Measurements from ENCODE around the gene IFT27. TPM values are rescaled to one million over a fixed set of nuclear protein-coding genes. Genes with fewer than 3 reads are reported as not detected.

IFT27 gene
- total RNA-seq, 2 experiments from 2014 or later: 30.3 to 33.7 TPM

DNA sequence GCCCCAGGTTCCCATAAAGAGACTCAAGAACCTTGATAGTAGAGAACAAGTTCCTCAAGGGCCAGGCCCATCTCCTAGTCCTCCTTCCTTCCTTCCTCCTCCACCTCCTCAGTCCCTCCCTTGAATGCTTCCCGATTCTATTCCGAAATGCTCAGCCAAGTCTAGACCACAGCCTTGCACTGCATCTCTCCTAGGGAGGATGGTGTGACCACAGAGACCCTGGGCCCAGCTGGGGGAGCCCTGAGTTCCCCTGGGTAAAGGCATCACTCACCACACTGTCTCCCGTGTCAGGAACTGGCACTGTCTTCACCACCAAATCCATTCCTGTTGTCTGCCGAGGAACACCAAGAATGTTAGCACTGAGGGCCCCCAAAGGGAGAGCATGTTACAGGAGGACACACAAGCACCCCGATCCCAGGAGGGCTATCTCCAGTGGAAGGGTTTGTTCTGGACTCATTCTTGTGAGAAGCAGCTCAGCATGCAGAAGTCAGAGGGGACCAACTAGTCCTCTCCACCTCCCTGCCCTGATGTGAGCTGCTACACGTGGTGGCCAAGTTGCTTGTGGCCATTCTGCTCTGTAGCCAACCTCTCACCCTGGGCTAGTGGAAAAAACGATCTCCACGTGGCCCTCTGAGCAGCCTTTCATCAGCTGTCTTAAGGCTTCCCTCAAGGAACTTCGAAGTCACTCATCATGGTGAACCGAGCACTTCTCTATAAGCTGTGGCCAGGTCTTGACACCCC lies 8.7 kb downstream of the IFT27 start:
- CTCF ChIA-PET: interaction anchor here (3.9 kb wide), 1 partner anchor 10 kb away, joined by 20 read pairs; no protein-coding TSS in a partner anchor
- ATAC-seq (no peak), DNase-seq (no peak)
- peaks cover 5% of the 10 kb centered on the region for H3K4me1 Mint-ChIP-seq
- no peaks in the 10 kb centered on the region for H3K27me3 Mint-ChIP-seq
- no peaks in the 10 kb centered on the region for H3K9me3 Mint-ChIP-seq (ENCODE audit: low read depth)
- H3K27ac Mint-ChIP-seq: no peak overlapping the region
- H3K36me3 Mint-ChIP-seq: no peaks in the 10 kb centered on the region
- H3K4me3 Mint-ChIP-seq: no peak overlapping the region

DNA sequence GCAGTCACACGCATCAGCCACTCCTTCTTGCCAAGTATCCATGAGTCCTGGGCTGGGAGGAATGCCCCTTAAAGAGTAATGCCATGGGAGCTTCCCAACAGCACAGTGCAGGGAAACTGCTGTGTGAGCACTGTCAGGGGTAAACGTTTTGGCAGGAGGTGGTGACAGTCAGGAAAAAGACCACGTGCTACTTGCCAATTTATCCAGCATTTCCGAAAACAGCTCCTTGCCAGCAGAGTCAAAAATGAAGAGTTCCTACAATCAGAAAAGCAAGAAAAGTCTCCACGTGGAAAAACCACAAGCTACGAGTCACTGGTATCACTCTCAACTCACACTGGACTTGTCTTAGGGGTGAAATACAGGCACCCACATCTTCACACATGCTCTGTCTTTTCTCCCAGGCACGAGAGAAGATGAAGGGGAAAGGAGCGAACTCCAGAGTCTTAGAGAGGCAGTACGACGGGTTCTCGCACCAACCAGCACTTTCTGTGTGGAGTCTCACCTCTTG lies 9.9 kb downstream of the IFT27 start:
- Mint-ChIP-seq H3K27me3 (no peaks in the 10 kb centered on the region), H3K9me3 (ENCODE audit: low read depth) (no peaks in the 10 kb centered on the region), H3K36me3 (no peaks in the 10 kb centered on the region), H3K4me3 (no peak overlapping the region), H3K27ac (no peak overlapping the region), H3K4me1 (peaks cover 5% of the 10 kb centered on the region)
- no peak for ATAC-seq
- DNase-seq: no peak
- CTCF ChIA-PET: interaction anchor here (1.1 to 3.9 kb wide), 2 partner anchors 9 kb away, joined by 4 to 20 read pairs; no protein-coding TSS in a partner anchor

DNA sequence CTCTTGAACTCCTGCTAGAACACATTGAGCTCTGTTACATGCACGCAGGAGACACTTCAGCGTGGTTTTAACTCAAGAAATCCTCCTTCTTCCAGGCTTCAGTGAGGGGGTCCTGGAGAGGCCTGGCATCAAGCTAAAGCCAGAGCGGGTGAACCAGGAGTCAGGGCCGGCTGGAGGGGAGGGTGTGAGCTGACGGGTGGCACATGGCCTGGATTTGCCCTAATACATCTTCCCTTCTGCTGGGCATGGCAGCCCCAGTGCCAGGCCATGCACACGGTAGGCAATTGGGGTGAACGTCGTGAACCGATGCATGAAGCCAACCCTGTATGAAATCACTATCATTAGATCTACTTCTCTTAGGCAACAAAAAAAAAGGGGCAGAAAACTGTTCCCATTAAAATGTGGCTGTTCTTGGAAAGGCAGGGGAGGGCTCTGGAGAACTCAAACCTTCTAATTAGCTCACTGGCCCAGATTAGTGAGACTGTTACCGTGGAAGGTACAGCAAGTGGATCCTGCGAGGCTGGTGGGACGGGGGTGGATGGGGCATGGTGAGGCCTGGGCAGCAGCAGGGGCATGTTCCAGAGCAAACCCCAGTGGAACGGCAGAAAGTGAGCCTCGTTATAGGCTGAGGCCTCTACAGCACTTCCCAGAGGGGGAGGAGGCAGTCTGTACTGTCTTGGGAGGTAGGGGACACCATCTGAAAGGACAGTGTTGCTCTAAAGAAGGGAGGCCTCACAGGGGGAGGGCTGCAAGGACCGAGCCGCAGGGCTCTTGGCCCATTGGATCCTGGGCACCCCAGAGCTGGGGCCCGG lies 10.6 kb downstream of the IFT27 start:
- Mint-ChIP-seq H3K36me3 (no peaks in the 10 kb centered on the region), H3K4me3 (no peak overlapping the region), H3K27me3 (no peaks in the 10 kb centered on the region), H3K4me1 (peaks cover 5% of the 10 kb centered on the region), H3K27ac (no peak overlapping the region), H3K9me3 (ENCODE audit: low read depth) (no peaks in the 10 kb centered on the region)
- CTCF ChIA-PET: interaction anchor here (1.1 kb wide), 1 partner anchor 10 kb away, joined by 4 read pairs; no protein-coding TSS in a partner anchor
- ATAC-seq (no peak), DNase-seq (no peak)

DNA sequence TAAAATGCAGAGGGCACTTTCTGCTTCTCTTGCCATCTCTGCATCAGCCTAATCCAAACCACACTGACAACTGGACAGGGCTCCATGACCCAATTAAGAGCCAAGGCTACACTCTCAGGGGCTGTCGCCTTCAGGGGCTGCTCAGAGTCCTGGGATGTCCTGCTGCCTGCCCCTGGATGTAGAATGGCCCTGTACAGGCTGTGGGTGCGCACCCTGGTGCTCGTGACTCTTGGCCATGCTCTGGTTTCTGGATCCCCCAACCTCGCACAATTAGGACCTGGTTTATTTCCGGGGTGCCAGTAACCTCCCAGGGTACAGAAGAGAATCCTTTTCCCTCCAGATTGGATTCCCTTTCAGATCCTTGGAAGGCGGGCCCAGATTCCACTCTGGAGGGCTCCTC lies 11.3 kb downstream of the IFT27 start:
- H3K27ac Mint-ChIP-seq: no peak overlapping the region
- H3K4me1 Mint-ChIP-seq: peaks cover 3% of the 10 kb centered on the region
- ATAC-seq: no peak
- no peaks in the 10 kb centered on the region for H3K9me3 Mint-ChIP-seq (ENCODE audit: low read depth)
- no peak for DNase-seq
- H3K36me3 Mint-ChIP-seq: no peaks in the 10 kb centered on the region
- H3K4me3 Mint-ChIP-seq: no peak overlapping the region
- CTCF ChIA-PET: no interaction called here
- H3K27me3 Mint-ChIP-seq: no peaks in the 10 kb centered on the region

DNA sequence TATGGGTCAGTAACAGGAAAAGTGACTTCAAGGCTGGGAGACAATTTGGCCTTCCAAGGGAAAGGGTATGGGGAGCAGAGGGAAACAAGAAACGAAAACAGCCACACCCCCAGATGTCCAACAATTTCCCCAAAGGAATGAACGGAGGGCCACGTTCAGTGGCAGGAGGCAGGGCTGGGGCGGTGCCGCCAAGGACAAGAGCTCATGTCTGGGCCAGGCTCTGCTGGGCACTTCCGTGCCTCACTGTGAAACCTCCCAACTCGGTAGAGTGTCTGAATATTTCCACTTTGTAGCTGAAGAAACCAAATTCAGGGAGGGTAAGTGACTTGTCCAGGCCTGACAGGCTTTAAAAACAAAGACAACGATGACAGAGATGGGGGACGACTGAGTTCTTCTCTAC lies 11.9 kb downstream of the IFT27 start:
- Mint-ChIP-seq H3K36me3 (no peaks in the 10 kb centered on the region), H3K4me3 (no peak overlapping the region), H3K9me3 (ENCODE audit: low read depth) (no peaks in the 10 kb centered on the region), H3K4me1 (peaks cover 3% of the 10 kb centered on the region), H3K27me3 (no peaks in the 10 kb centered on the region), H3K27ac (no peak overlapping the region)
- ATAC-seq: no peak
- CTCF ChIA-PET: no interaction called here
- DNase-seq: no peak

DNA sequence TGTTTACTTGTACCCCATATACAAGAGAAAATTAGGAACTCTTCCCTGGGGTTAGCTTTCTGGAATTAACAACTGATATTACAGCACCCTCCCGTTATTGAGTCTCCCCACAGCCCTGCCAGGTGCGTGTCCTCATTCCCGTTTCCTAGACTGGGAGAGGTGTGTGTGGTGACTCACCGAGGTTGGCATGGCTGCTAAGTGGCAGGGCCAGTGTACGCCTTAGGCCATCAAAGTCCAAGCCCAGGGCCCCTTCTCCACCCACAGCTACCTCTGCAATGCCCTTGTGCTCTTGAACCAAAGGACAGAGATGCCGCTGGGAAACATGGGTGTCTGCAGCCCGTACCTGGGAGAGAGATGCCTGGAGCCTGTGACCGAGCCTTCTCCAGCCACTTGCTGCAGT lies 12.3 kb downstream of the IFT27 start:
- Mint-ChIP-seq H3K9me3 (ENCODE audit: low read depth) (no peaks in the 10 kb centered on the region), H3K36me3 (no peaks in the 10 kb centered on the region), H3K27me3 (no peaks in the 10 kb centered on the region), H3K27ac (no peak overlapping the region), H3K4me3 (no peak overlapping the region), H3K4me1 (peaks cover 3% of the 10 kb centered on the region)
- CTCF ChIA-PET: no interaction called here
- no peak for ATAC-seq
- DNase-seq: no peak

DNA sequence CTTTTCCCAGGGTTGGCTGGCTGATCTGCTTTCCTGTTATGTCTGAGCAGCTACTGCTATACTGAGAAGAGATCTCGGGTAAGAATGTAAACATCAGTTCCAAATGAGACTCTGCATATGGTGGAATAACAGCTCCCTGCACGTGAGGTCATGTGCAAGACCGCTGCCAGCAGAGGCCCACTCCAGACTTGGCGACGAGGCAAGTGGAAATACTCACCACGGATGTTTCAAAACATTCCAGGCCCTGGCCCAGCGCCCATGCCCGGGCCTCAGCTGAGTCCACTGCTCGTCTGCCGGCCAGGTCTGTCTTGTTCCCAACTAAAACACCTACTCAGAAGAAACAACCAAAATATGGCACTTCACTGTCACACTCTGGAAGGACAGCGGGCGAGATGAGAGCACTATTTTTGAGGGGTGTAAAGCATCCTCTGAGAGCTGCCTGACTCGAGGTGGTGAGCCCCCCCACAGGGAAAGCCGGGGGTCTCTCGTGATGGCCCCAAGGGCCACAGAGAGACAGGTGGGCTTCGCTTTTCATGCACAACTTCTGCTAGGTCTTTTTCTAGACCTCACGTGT lies 13.1 kb downstream of the IFT27 start:
- Mint-ChIP-seq H3K9me3 (ENCODE audit: low read depth) (no peaks in the 10 kb centered on the region), H3K27me3 (no peaks in the 10 kb centered on the region), H3K36me3 (no peaks in the 10 kb centered on the region), H3K27ac (no peak overlapping the region), H3K4me1 (peaks cover 3% of the 10 kb centered on the region), H3K4me3 (no peak overlapping the region)
- DNase-seq: no peak
- CTCF ChIA-PET: interaction anchor here (0.6 to 1.8 kb wide), 3 partner anchors 14 to 214 kb away, joined by 4 to 6 read pairs (median 5); partner anchors contain the start of gene IFT27
- no peak for ATAC-seq

DNA sequence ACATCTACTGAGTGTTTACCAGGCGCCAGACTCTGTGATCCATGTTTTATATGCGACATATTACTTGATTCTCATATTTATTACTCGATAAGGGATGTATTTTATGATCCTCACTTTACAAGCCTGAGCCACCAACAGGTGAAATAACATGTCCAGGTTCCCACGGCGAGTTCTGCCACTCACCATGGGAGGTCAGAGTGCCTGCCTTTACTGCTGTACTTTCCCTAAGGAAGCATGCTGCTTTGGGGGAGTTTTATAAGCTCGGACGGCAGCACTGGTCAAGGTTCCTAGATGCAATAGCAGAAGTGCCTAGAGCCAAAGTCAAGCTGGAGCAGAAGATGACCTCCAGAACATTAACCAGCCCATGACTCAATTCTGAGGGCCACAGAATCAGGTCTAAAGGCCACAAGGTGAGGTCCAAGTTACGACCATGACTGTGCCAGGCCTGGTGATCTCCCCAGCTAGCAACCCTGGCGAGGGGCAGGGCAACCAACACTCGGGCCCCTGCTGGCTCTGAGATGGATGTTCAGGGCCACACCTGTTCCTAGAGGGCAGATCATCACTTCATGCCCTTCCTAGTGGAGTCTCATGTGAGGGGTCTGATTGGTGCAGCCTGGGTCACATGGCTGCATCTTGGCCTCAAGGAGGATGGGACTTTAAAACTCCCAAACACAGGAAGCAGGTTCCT lies 14.2 kb downstream of the IFT27 start:
- CTCF ChIA-PET: interaction anchor here (1.5 to 1.8 kb wide), 2 partner anchors 95 to 216 kb away, joined by 5 to 6 read pairs; no protein-coding TSS in a partner anchor
- no peak for ATAC-seq
- Mint-ChIP-seq H3K9me3 (ENCODE audit: low read depth) (no peaks in the 10 kb centered on the region), H3K27me3 (no peaks in the 10 kb centered on the region), H3K4me1 (peaks cover 3% of the 10 kb centered on the region), H3K36me3 (no peaks in the 10 kb centered on the region), H3K4me3 (no peak overlapping the region), H3K27ac (no peak overlapping the region)
- DNase-seq: no peak

DNA sequence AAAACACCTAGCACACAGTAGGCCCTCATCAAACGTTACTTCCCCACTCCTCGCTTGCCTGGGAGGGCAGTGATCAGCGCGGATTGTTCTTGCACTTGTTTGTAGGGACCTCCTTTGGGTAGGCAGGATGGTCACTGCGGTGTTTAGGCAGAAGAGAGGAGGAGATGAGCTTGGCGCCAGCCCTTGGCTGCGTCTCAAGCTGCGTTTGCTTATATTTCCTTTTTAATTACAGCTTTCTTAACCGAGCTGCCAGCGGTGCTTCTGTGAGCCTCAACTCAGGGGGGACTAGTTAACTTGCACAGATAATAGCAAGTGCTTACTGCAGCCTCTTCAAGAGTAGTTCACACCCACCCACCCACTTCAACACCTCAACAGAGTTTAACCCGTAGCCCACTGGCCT lies 15.1 kb downstream of the IFT27 start:
- no peaks in the 10 kb centered on the region for H3K9me3 Mint-ChIP-seq (ENCODE audit: low read depth)
- CTCF ChIA-PET: no interaction called here
- H3K27me3 Mint-ChIP-seq: no peaks in the 10 kb centered on the region
- H3K36me3 Mint-ChIP-seq: no peaks in the 10 kb centered on the region
- H3K4me1 Mint-ChIP-seq: no peaks in the 10 kb centered on the region
- no peak for DNase-seq
- H3K4me3 Mint-ChIP-seq: no peak overlapping the region
- ATAC-seq: no peak
- no peak overlapping the region for H3K27ac Mint-ChIP-seq

DNA sequence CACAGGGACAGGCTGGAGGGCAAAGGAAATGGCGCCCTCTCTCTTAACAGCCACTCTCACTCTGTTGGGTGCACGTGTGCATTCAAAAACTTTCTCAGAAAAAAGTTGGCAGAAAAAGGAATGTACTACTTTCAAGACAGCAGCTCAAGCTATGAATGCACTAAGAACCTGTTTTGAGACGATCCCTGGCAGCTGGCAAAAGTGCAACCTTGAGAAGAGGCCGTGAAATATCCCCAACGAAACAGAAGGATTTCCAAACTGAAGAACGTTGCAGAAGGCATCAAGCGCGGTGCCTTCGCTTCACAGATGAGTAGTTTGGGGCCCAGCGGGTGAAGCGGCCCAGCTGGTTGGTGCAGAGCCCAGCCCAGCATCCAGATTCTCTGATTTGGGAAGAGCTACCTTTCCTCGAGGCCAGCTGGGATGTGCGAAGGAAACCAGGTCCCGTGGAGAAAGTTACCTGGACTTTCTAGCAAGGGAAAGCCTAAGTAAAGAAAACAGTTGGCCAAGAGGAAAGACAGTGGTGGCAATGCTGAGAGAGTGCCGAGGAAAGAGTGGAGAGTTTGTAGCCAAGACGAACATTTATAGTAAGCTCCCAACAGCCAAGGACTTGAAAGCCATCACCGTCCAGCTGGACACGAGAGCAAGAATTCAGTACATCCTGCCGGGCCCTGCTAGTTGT lies 16.3 kb downstream of the IFT27 start:
- peaks cover 5% of the 10 kb centered on the region for H3K27me3 Mint-ChIP-seq
- no peaks in the 10 kb centered on the region for H3K4me1 Mint-ChIP-seq
- CTCF ChIA-PET: interaction anchor here (1.3 to 4.4 kb wide), 4 partner anchors 8 to 217 kb away, joined by 4 to 20 read pairs (median 5); partner anchors contain the start of gene IFT27
- H3K27ac Mint-ChIP-seq: no peak overlapping the region
- DNase-seq (no peak), ATAC-seq (no peak)
- H3K36me3 Mint-ChIP-seq: no peaks in the 10 kb centered on the region
- no peak overlapping the region for H3K4me3 Mint-ChIP-seq
- H3K9me3 Mint-ChIP-seq (ENCODE audit: low read depth): no peaks in the 10 kb centered on the region

DNA sequence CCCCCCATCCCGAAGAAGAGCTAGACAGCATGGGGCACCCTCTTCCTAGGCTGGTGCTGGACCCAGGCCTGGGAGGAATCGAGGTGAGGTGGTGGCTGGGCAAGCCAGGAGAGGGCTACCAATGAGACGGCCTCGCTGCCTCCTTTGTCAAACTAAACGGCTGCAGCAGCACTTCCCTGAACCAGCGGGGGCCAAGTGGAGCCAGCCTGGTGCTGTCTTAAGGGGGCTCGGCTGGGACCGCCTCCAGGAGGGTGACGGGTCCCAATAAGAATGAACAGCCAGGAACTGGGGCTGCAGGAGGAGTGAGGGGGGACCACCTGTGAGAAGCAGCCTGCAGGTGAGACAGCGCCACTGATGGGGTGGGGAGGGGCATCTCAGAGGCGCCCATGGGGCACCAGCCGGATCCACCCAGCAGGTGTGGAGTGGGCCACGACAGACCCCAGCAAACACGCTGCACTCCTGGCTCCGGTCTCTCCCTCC lies 17.1 kb downstream of the IFT27 start:
- ATAC-seq (no peak), DNase-seq (no peak)
- no peak overlapping the region for H3K27ac Mint-ChIP-seq
- CTCF ChIA-PET: interaction anchor here (1.0 to 4.4 kb wide), 10 partner anchors 9 to 502 kb away, joined by 3 to 29 read pairs (median 4); partner anchors contain the start of gene IFT27
- H3K9me3 Mint-ChIP-seq (ENCODE audit: low read depth): no peaks in the 10 kb centered on the region
- H3K27me3 Mint-ChIP-seq: peaks cover 5% of the 10 kb centered on the region
- H3K4me1 Mint-ChIP-seq: no peaks in the 10 kb centered on the region
- no peaks in the 10 kb centered on the region for H3K36me3 Mint-ChIP-seq
- no peak overlapping the region for H3K4me3 Mint-ChIP-seq

DNA sequence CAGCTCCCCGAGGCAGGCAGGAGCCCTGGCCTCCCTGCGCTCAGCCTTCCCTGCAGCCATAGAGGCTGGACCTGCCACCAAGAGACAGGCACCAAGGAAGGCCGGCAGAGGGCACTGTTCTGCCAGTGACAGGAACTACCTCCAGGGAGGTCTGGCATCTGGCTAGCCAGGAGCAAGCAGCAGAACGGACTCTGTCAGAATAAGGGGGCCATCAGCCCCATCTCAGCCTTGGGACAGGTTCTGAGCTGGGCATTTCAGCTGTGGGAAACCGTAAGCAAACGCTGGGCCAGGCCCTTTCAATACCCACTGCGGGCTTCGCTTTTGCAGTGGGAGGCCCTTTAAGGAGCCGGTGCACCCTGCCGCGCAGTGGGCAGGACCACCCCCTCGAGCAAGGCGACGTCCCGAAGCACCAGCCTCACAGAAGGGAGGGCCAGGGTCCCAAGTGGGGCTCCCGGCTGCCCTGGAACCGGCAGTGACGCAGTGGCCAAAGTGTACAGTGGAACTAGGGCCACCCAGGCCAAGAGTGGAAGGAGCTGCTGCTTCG lies 18.2 kb downstream of the IFT27 start:
- Mint-ChIP-seq H3K27me3 (peaks cover 10% of the 10 kb centered on the region), H3K36me3 (no peaks in the 10 kb centered on the region), H3K27ac (no peak overlapping the region), H3K4me1 (no peaks in the 10 kb centered on the region), H3K9me3 (ENCODE audit: low read depth) (no peaks in the 10 kb centered on the region), H3K4me3 (no peak overlapping the region)
- CTCF ChIA-PET: interaction anchor here (0.5 to 4.4 kb wide), 16 partner anchors 10 to 503 kb away, joined by 3 to 29 read pairs (median 6); partner anchors contain the start of gene IFT27
- peak; percentile 86 for DNase-seq
- peak; percentile 93 for ATAC-seq

Measured in activated CD8-positive, alpha-beta memory T cell treated with anti-CD3 and anti-CD28 coated beads, Interleukin-2, amount 10 ng/mL, durations not matched to agents 7 days and 5 days (primary cell).